Mesenchymal stem cell (in vitro differentiated cells and primary cell): ENCODE measurements around the gene SIK3.

Source experiments
- DNase-seq: peaks from one replicate; pipeline ENCODE4 v3.0.0-alpha.2; 2013
- H2AFZ ChIP-seq: one replicate; pipeline ENCODE4 v1.6.1; 2013; ENCODE audit warnings: low read depth, mild to moderate bottlenecking, control low read depth, inconsistent platforms, low read length, moderate library complexity
- H2AK5ac ChIP-seq: 2 replicates; pipeline ENCODE4 v1.6.1; 2013; ENCODE audit warnings: low read length, moderate library complexity, mild to moderate bottlenecking, inconsistent platforms; ENCODE audit not compliant: severe bottlenecking
- H2BK120ac ChIP-seq: one replicate; pipeline ENCODE4 v1.6.1; 2013; ENCODE audit warnings: low read depth, mild to moderate bottlenecking, inconsistent platforms, low read length, moderate library complexity
- H2BK12ac ChIP-seq, 2 experiments: one replicate each; pipeline ENCODE4 v1.6.1; 2013; ENCODE audit warnings: inconsistent platforms in 2 of 2, low read length in 2 of 2, mild to moderate bottlenecking in 2 of 2, moderate library complexity in 2 of 2, control low read depth in 1 of 2
- H2BK15ac ChIP-seq: one replicate; pipeline ENCODE4 v1.6.1; 2013; ENCODE audit warnings: mild to moderate bottlenecking, low read depth, inconsistent platforms; ENCODE audit not compliant: poor library complexity, severe bottlenecking
- H2BK5ac ChIP-seq: 2 replicates; pipeline ENCODE4 v1.6.1; 2013; ENCODE audit warnings: low read depth, mild to moderate bottlenecking, low read length, control low read depth, inconsistent platforms; ENCODE audit not compliant: poor library complexity, severe bottlenecking
- H3K14ac ChIP-seq, 2 experiments: one replicate each; pipeline ENCODE4 v1.6.1; 2013; ENCODE audit warnings: inconsistent platforms in 2 of 2, low read length in 2 of 2, control low read depth in 1 of 2, mild to moderate bottlenecking in 1 of 2, moderate library complexity in 1 of 2
- H3K18ac ChIP-seq, 2 experiments: one replicate each; pipeline ENCODE4 v1.6.1; 2013; ENCODE audit warnings: inconsistent platforms in 2 of 2, low read length in 2 of 2, control low read depth in 1 of 2, low read depth in 1 of 2, mild to moderate bottlenecking in 1 of 2
- H3K23ac ChIP-seq, 2 experiments: one replicate each; pipeline ENCODE4 v1.6.1; 2013; ENCODE audit warnings: inconsistent platforms in 2 of 2, low read length in 2 of 2, mild to moderate bottlenecking in 2 of 2, moderate library complexity in 2 of 2, control low read depth in 1 of 2
- H3K27ac ChIP-seq: 2 replicates; pipeline ENCODE4 v1.5.1; 2013; ENCODE audit warnings: mild to moderate bottlenecking, moderate library complexity, low read length, control low read depth, inconsistent platforms; ENCODE audit not compliant: poor library complexity, severe bottlenecking
- H3K27me3 ChIP-seq, 2 experiments: 2 replicates each; pipeline versions ENCODE4 v1.6.1 to v1.7.0; 2013; ENCODE audit warnings: low read length in 2 of 2, mild to moderate bottlenecking in 2 of 2, moderate library complexity in 2 of 2, control low read depth in 1 of 2, inconsistent platforms in 1 of 2; ENCODE audit not compliant: control insufficient read depth in 1 of 2, insufficient read depth in 1 of 2
- H3K36me3 ChIP-seq, 2 experiments: 2 replicates each; pipeline versions ENCODE4 v1.6.1 to v1.7.0; 2013; ENCODE audit warnings: low read length in 2 of 2, control low read depth in 1 of 2, inconsistent platforms in 1 of 2, low read depth in 1 of 2, mild to moderate bottlenecking in 1 of 2; ENCODE audit not compliant: insufficient read depth in 2 of 2, control insufficient read depth in 1 of 2
- H3K4ac ChIP-seq, 2 experiments: one replicate each; pipeline ENCODE4 v1.6.1; 2013; ENCODE audit warnings: inconsistent platforms in 2 of 2, low read length in 2 of 2, mild to moderate bottlenecking in 2 of 2, moderate library complexity in 2 of 2, control low read depth in 1 of 2, low read depth in 1 of 2
- H3K4me1 ChIP-seq: 2 replicates; pipeline ENCODE4 v1.6.1; 2013; ENCODE audit warnings: low read depth, low read length, control low read depth; ENCODE audit not compliant: control insufficient read depth, insufficient read depth
- H3K4me2 ChIP-seq: 2 replicates; pipeline ENCODE4 v1.6.1; 2013; ENCODE audit warnings: low read length, mild to moderate bottlenecking, inconsistent platforms; ENCODE audit not compliant: poor library complexity, severe bottlenecking
- H3K4me3 ChIP-seq, 2 experiments: 2 replicates each; pipeline versions ENCODE4 v1.5.1 to v1.7.0; 2013; ENCODE audit warnings: low read length in 2 of 2, mild to moderate bottlenecking in 2 of 2, control low read depth in 1 of 2, low read depth in 1 of 2; ENCODE audit not compliant: insufficient read depth in 1 of 2
- H3K79me1 ChIP-seq: replicated peaks from 2 replicates; pipeline ENCODE4 v1.6.1; 2013; ENCODE audit warnings: mild to moderate bottlenecking, control low read depth, low read length, inconsistent platforms; ENCODE audit not compliant: poor library complexity, severe bottlenecking
- H3K9ac ChIP-seq: 2 replicates; pipeline ENCODE4 v1.7.0; 2013; ENCODE audit warnings: mild to moderate bottlenecking, low read length, moderate library complexity
- H3K9me3 ChIP-seq: 2 replicates; pipeline ENCODE4 v1.7.0; 2013; ENCODE audit warnings: mild to moderate bottlenecking, low read length; ENCODE audit not compliant: control insufficient read depth
- H4K8ac ChIP-seq: one replicate; pipeline ENCODE4 v1.6.1; 2013; ENCODE audit warnings: inconsistent platforms, mild to moderate bottlenecking, low read length, moderate library complexity
- H4K91ac ChIP-seq: one replicate; pipeline ENCODE4 v1.6.1; 2013; ENCODE audit warnings: mild to moderate bottlenecking, low read length, inconsistent platforms
- WGBS: methylation state at CpG from one replicate; pipeline ENCODE4 v1.1.7; 2013; ENCODE audit warnings: mixed read lengths; 5-methylcytosine and 5-hydroxymethylcytosine counted together

Gene SIK3

DNA sequence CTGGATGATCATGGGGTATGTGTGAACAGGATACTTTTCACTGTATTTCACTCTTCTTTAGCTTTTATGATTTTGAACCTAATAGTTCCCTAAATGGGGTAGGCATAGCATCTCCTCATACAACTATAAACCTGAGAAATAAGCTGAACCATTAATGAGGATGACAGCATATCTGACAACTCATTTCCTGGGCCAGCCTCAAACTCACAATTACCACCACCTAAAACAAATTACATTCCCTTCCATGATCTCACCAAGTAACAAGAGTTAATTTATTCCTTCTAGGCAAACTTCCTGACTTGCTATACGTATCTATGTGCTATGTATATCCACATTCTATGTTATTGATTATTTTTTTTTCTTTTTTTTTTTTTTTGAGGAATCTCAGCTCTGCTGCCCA is 23.0 kb downstream of the SIK3 start:
- Histone ChIP-seq H2AK5ac (no peak overlapping the region), H2BK5ac (no peak overlapping the region), H3K27ac (no peak overlapping the region), H3K36me3 (no peaks in the 10 kb centered on the region), H3K14ac (no peak overlapping the region), H3K23ac (no peak overlapping the region), H3K4me3 (no peak overlapping the region), H3K27me3 (no peaks in the 10 kb centered on the region), H3K4me2 (no peak overlapping the region), H3K9ac (no peak overlapping the region), H3K79me1 (peaks cover 9% of the 10 kb centered on the region), H3K18ac (no peak overlapping the region), H3K4me1 (peaks cover 3% of the 10 kb centered on the region), H2AFZ (no peak overlapping the region), H2BK15ac (no peak overlapping the region), H3K9me3 (no peaks in the 10 kb centered on the region), H3K4ac (no peak overlapping the region), H2BK12ac (no peak overlapping the region), H2BK120ac (no peak overlapping the region), H4K8ac (no peak overlapping the region), H4K91ac (no peak overlapping the region)
- DNase-seq: no peak
- WGBS: no CpG with 5 or more reads among the region's 1 CpG

DNA sequence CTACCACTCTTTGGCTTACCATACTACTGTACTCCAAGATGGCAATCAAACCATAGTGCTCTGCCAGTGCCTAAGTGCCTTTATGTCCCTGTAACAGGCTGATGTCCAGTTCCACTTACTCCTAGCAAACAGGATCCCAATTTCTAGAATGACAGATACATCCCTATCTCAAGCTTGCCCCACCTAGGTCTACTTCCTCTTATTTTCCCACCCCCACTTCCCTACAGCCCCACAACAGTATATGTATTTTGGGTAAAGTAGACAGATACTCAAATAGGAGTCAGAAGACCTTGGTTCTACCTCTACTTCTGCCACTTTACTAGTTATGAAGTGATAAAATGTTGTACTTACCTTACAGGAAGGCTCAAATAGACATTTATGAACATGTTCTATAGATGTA is 24.1 kb downstream of the SIK3 start:
- Histone ChIP-seq H3K4me3 (no peak overlapping the region), H2BK120ac (no peak overlapping the region), H3K4ac (peak overlapping the region; percentile 62 to 79), H4K91ac (no peak overlapping the region), H3K14ac (no peak overlapping the region), H3K9ac (no peak overlapping the region), H2BK5ac (no peak overlapping the region), H2BK12ac (peak overlapping the region; percentile 35 to 82), H4K8ac (no peak overlapping the region), H3K36me3 (no peaks in the 10 kb centered on the region), H3K18ac (peak overlapping the region in 1 of 2 experiments; percentile 3), H3K79me1 (peaks cover 8% of the 10 kb centered on the region), H3K9me3 (no peaks in the 10 kb centered on the region), H3K27ac (no peak overlapping the region), H2AFZ (no peak overlapping the region), H2BK15ac (peak overlapping the region; percentile 26), H3K4me2 (no peak overlapping the region), H2AK5ac (peak overlapping the region; percentile 14), H3K23ac (no peak overlapping the region), H3K4me1 (peaks cover 3% of the 10 kb centered on the region), H3K27me3 (no peaks in the 10 kb centered on the region)
- DNase-seq: no peak

DNA sequence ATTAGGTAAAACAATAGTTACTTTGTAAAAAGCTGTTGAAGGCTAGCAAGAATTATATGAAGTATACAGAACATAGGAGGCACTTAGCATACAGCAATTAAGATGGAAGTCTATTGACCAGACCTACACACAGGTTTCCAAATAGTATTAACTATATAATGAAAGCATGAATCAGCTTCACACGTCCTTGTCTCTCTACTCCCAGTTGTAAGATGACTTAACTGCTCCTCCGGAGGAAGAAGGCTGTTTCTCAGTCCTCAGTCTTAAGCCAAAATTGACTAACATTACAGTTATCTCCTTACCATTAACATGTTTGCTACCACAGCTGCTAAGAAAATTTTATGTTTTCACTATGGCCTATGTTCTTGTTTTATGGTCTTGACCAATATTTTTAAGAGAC is 24.7 kb downstream of the SIK3 start:
- 41% methylated on average over 2 of the region's 2 CpGs for WGBS
- no peak overlapping the region for H2BK15ac ChIP-seq
- DNase-seq: no peak

GRCh38 chr11:117072517-117073461 is 25.4 kb downstream of the SIK3 start:
- Histone ChIP-seq H3K4ac (peak overlapping the region in 1 of 2 experiments; percentile 27), H3K79me1 (peaks cover 10% of the 10 kb centered on the region), H2BK15ac (no peak overlapping the region), H3K4me1 (peaks cover 5% of the 10 kb centered on the region), H3K4me3 (no peak overlapping the region), H2BK5ac (no peak overlapping the region), H3K27ac (peak overlapping the region; percentile 71), H4K91ac (no peak overlapping the region), H3K4me2 (peak overlapping the region; percentile 13), H4K8ac (no peak overlapping the region), H3K9me3 (no peaks in the 10 kb centered on the region), H3K9ac (peak overlapping the region; percentile 9), H2BK120ac (no peak overlapping the region), H2AFZ (no peak overlapping the region), H3K14ac (no peak overlapping the region), H3K27me3 (no peaks in the 10 kb centered on the region), H3K36me3 (no peaks in the 10 kb centered on the region), H2AK5ac (no peak overlapping the region), H3K18ac (no peak overlapping the region), H3K23ac (no peak overlapping the region), H2BK12ac (no peak overlapping the region)
- WGBS: 100% methylated on average over 2 of the region's 5 CpGs
- DNase-seq: peak; percentile 96

More for the DNA sequence above, 24.7 kb downstream of the SIK3 start:
- H3K27me3 ChIP-seq: no peaks in the 10 kb centered on the region
- no peak overlapping the region for H2BK5ac ChIP-seq
- no peaks in the 10 kb centered on the region for H3K36me3 ChIP-seq
- no peak overlapping the region for H2AFZ ChIP-seq
- H2BK12ac ChIP-seq: no peak overlapping the region
- H3K14ac ChIP-seq: no peak overlapping the region
- no peak overlapping the region for H2BK120ac ChIP-seq
- no peak overlapping the region for H3K9ac ChIP-seq
- H4K8ac ChIP-seq: no peak overlapping the region
- H3K4me3 ChIP-seq: no peak overlapping the region
- H3K23ac ChIP-seq: no peak overlapping the region
- no peak overlapping the region for H3K4me2 ChIP-seq
- no peak overlapping the region for H4K91ac ChIP-seq
- no peaks in the 10 kb centered on the region for H3K9me3 ChIP-seq
- H3K18ac ChIP-seq: no peak overlapping the region
- H3K4me1 ChIP-seq: peaks cover 3% of the 10 kb centered on the region
- no peak overlapping the region for H3K27ac ChIP-seq
- H2AK5ac ChIP-seq: no peak overlapping the region
- peaks cover 8% of the 10 kb centered on the region for H3K79me1 ChIP-seq
- no peak overlapping the region for H3K4ac ChIP-seq
